OCI-LY7 (cell line): ENCODE results near the gene MT2A. TPM values are rescaled to one million over a fixed set of nuclear protein-coding genes. Genes with fewer than 3 reads are reported as not detected.

Experiments used
- BruUV-seq: library from RNA; stranded (reverse); fragments of 400-500 nt; replicated peaks from 2 replicates; lab custom pipeline; 2021; lab: Mats Ljungman, UMichigan
- CTCF ChIA-PET: fragments of 300-600 bp; sonication (Branson Sonifier 250); formaldehyde crosslinking; loops from one replicate; lab custom pipeline; 2022; ENCODE audit warnings: antibody characterized with exemption; ENCODE audit not compliant: unreplicated experiment; lab: Charles Lee
- POLR2A ChIA-PET: fragments of 300-600 bp; sonication (Branson Sonifier 250); formaldehyde crosslinking; loops from one replicate; lab custom pipeline; 2022; ENCODE audit warnings: antibody characterized with exemption; lab: Charles Lee
- DNase-seq: peaks from one replicate; pipeline ENCODE4 v3.0.0-alpha.2; 2015; ENCODE audit warnings: low spot score
- H2AFZ ChIP-seq: fragments of 200-600 bp; sonication (generic), shearing (Covaris generic); 2 replicates; pipeline ENCODE4 v1.6.1; 2014; ENCODE audit warnings: mild to moderate bottlenecking, antibody characterized with exemption, low read length, moderate library complexity
- H3K27ac ChIP-seq: fragments of 200-600 bp; sonication (generic); 2 replicates; pipeline ENCODE4 v1.5.1; 2014; ENCODE audit warnings: mixed run types, low read depth, mild to moderate bottlenecking, moderate library complexity, low read length, inconsistent platforms; ENCODE audit not compliant: poor library complexity, severe bottlenecking
- H3K36me3 ChIP-seq: fragments of 200-600 bp; sonication (generic); 2 replicates; pipeline ENCODE4 v1.6.1; 2014; ENCODE audit warnings: mild to moderate bottlenecking, antibody characterized with exemption, low read length, moderate library complexity, mixed read lengths; ENCODE audit not compliant: insufficient read depth
- H3K4me1 ChIP-seq: fragments of 200-600 bp; sonication (generic); 2 replicates; pipeline ENCODE4 v1.5.1; 2014; ENCODE audit warnings: mild to moderate bottlenecking, low read length; ENCODE audit not compliant: insufficient read depth, poor library complexity, severe bottlenecking
- H3K4me2 ChIP-seq: fragments of 200-600 bp; sonication (generic); 2 replicates; pipeline ENCODE4 v1.6.1; 2014; ENCODE audit warnings: mild to moderate bottlenecking, low read length
- H3K4me3 ChIP-seq: fragments of 200-600 bp; sonication (generic); 2 replicates; pipeline ENCODE4 v1.5.1; 2014; ENCODE audit warnings: mild to moderate bottlenecking, low read depth, low read length; ENCODE audit not compliant: poor library complexity, severe bottlenecking
- H3K79me2 ChIP-seq: fragments of 200-600 bp; sonication (generic); 2 replicates; pipeline ENCODE4 v1.6.1; 2016; ENCODE audit warnings: low read depth, mild to moderate bottlenecking, low read length, moderate library complexity, mixed read lengths; ENCODE audit not compliant: insufficient read depth
- H3K9me2 ChIP-seq: fragments of 200-600 bp; sonication (generic); 2 replicates; pipeline ENCODE4 v1.6.1; 2016; ENCODE audit warnings: mild to moderate bottlenecking, low read length, mixed read lengths; ENCODE audit not compliant: insufficient read depth
- H3K9me3 ChIP-seq: fragments of 200-600 bp; sonication (generic); 2 replicates; pipeline ENCODE4 v1.6.1; 2014; ENCODE audit warnings: mild to moderate bottlenecking, mixed run types, low read length, mixed read lengths
- H4K20me1 ChIP-seq: fragments of 200-600 bp; sonication (generic); 2 replicates; pipeline ENCODE4 v1.6.1; 2014; ENCODE audit warnings: mild to moderate bottlenecking, antibody characterized with exemption, low read length, moderate library complexity, mixed read lengths; ENCODE audit not compliant: insufficient read depth
- CTCF ChIP-seq: fragments of 200-600 bp; sonication (generic); conservative IDR thresholded peaks from 2 replicates; pipeline ENCODE4 v1.5.1; 2014; ENCODE audit warnings: mild to moderate bottlenecking, antibody characterized with exemption, low read length, moderate library complexity, mixed read lengths
- EZH2phosphoT487 ChIP-seq: fragments of 200-600 bp; sonication (generic); IDR thresholded peaks from 2 replicates; pipeline ENCODE4 v1.6.1; 2018; ENCODE audit warnings: low read depth, borderline replicate concordance, mild to moderate bottlenecking, mixed run types, antibody characterized with exemption, low read length, moderate library complexity, mixed read lengths
- intact Hi-C: fragments of 100-400 bp; cut with micrococcal nuclease; formaldehyde crosslinking; loops from one replicate; pipeline ENCODE4 v1.10.0; 2022; ENCODE audit not compliant: unreplicated experiment
- total RNA-seq, 2 experiments: library from RNA; depleted of rRNA in 1 of 2; stranded (reverse); fragments of >200 nt in 1 of 2; shearing (Covaris generic) in 1 of 2; gene quantifications; 2 replicates each; pipeline ENCODE4 v1.2.3, GENCODE V29; 2014 to 2022

The MT2A gene
- total RNA-seq, 2 experiments from 2014 or later: 9.3 to 27.2 TPM

DNA sequence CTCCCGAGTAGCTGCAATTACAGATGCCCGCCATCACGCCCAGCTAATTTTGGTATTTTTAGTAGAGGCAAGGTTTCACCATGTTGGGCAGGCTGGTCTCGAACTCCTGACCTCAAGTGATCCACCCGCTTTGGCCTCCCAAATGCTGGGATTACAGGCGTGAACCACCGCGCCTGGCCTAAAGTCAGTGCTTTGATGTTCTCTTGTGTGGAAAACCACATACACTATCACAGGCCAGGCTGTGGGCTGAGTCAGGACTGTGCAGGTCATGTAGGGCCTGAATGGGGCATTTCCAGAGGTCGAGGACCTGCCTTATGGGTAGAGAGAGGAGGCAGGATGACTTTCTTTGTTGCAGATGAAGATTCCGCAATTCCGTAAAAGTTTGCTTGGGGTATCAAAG lies 24.1 kb upstream of the MT2A start:
- Histone ChIP-seq H3K79me2 (no peaks in the 10 kb centered on the region), H3K9me3 (no peaks in the 10 kb centered on the region), H3K4me3 (no peak overlapping the region), H3K27ac (no peak overlapping the region), H2AFZ (no peak overlapping the region), H4K20me1 (no peaks in the 10 kb centered on the region), H3K4me1 (no peaks in the 10 kb centered on the region), H3K4me2 (no peak overlapping the region), H3K9me2 (no peaks in the 10 kb centered on the region), H3K36me3 (no peaks in the 10 kb centered on the region)
- ChIA-PET CTCF (no interaction called here), POLR2A (interaction anchor here (0.7 kb wide), 1 partner anchor 21 kb away, joined by 5 read pairs; no protein-coding TSS in a partner anchor)
- DNase-seq: no peak
- intact Hi-C loops: no loop called here
- TF ChIP-seq EZH2phosphoT487 (no peak), CTCF (no peak)
- BruUV-seq: no TSS peak

GRCh38 chr16:56588781-56589140 lies 19.6 kb upstream of the MT2A start:
- no peaks in the 10 kb centered on the region for H3K9me2 ChIP-seq
- H3K79me2 ChIP-seq: no peaks in the 10 kb centered on the region
- no peak overlapping the region for H3K4me3 ChIP-seq
- H3K36me3 ChIP-seq: no peaks in the 10 kb centered on the region
- DNase-seq: no peak
- no peak overlapping the region for H3K27ac ChIP-seq
- ChIA-PET CTCF (no interaction called here), POLR2A (no interaction called here)
- H3K4me1 ChIP-seq: peaks cover 11% of the 10 kb centered on the region
- BruUV-seq: no TSS peak
- H3K4me2 ChIP-seq: no peak overlapping the region
- TF ChIP-seq CTCF (no peak), EZH2phosphoT487 (no peak)
- H2AFZ ChIP-seq: no peak overlapping the region
- no peaks in the 10 kb centered on the region for H4K20me1 ChIP-seq
- intact Hi-C loops: no loop called here
- H3K9me3 ChIP-seq: no peaks in the 10 kb centered on the region

GRCh38 chr16:56589141-56590039 lies 19.0 kb upstream of the MT2A start, which contains the start of gene MT3:
MT3 (plus strand) TSS chr16:56589528; CDS start chr16:56589591, 63 bp downstream.
- Histone ChIP-seq H2AFZ (no peak within 1 kb of the TSS), H3K9me3 (no peaks in the 10 kb centered on the region), H3K4me1 (peaks cover 11% of the 10 kb centered on the region), H3K4me2 (no peak within 1 kb of the TSS), H3K36me3 (no peaks in the 10 kb centered on the region), H3K27ac (no peak within 1 kb of the TSS), H4K20me1 (no peaks in the 10 kb centered on the region), H3K79me2 (no peaks in the 10 kb centered on the region), H3K9me2 (no peaks in the 10 kb centered on the region), H3K4me3 (no peak within 1 kb of the TSS)
- TF ChIP-seq EZH2phosphoT487: no peak
- no peak for TF ChIP-seq CTCF
- no TSS peak for BruUV-seq
- intact Hi-C loops: no loop called here
- no peak for DNase-seq
- ChIA-PET POLR2A (no interaction called here), CTCF (no interaction called here)
